PC-3 (cell line): ENCODE data around the gene KIAA1217. TPM values are rescaled to one million over a fixed set of nuclear protein-coding genes. Genes with fewer than 3 reads are reported as not detected.

ENCODE experiments used
- ATAC-seq: fragments of 200-7000 bp; cut with Tn5 transposase; 2 replicates; pipeline ENCODE4 v1.9.1; 2020; ENCODE audit warnings: mild to moderate bottlenecking, moderate library complexity
- BruUV-seq: library from RNA; stranded (reverse); fragments of 400-500 nt; replicated peaks from 2 replicates; lab custom pipeline; 2021; lab: Mats Ljungman, UMichigan
- CTCF ChIA-PET: fragments of 300-600 bp; sonication (Branson Sonifier 250); formaldehyde crosslinking; loops from one replicate; lab custom pipeline; 2022; ENCODE audit warnings: antibody characterized with exemption; lab: Charles Lee
- POLR2A ChIA-PET: fragments of 300-600 bp; sonication (Branson Sonifier 250); formaldehyde crosslinking; loops from one replicate; lab custom pipeline; 2022; ENCODE audit warnings: antibody characterized with exemption; ENCODE audit not compliant: unreplicated experiment; lab: Charles Lee
- DNase-seq: peaks from one replicate; pipeline ENCODE4 v3.0.0-alpha.2; 2015
- H2AFZ ChIP-seq: fragments of 300-600 bp; sonication (generic); 2 replicates; pipeline ENCODE4 v1.6.0; 2016; ENCODE audit warnings: antibody characterized with exemption, low read length
- H3F3A ChIP-seq: fragments of 300-600 bp; sonication (generic); one replicate; pipeline ENCODE4 v1.6.0; 2017; ENCODE audit warnings: antibody characterized with exemption, low read length, control low read depth, mild to moderate bottlenecking; ENCODE audit not compliant: unreplicated experiment
- H3K27ac ChIP-seq: fragments of 300-600 bp; sonication (generic); 2 replicates; pipeline ENCODE4 v1.5.1; 2016; ENCODE audit warnings: mild to moderate bottlenecking, low read length
- H3K27me3 ChIP-seq: fragments of 300-600 bp; sonication (generic); 2 replicates; pipeline ENCODE4 v1.6.1; 2016; ENCODE audit warnings: low read length, mixed read lengths
- H3K36me3 ChIP-seq: fragments of 300-600 bp; sonication (generic); 2 replicates; pipeline ENCODE4 v1.6.1; 2016; ENCODE audit warnings: low read depth, mixed run types, low read length, mixed read lengths
- H3K4me1 ChIP-seq: fragments of 300-600 bp; sonication (generic); 2 replicates; pipeline ENCODE4 v1.5.1; 2016; ENCODE audit warnings: low read length; ENCODE audit not compliant: insufficient read depth
- H3K4me2 ChIP-seq: fragments of 300-600 bp; sonication (generic); 2 replicates; pipeline ENCODE4 v1.6.0; 2016; ENCODE audit warnings: low read length
- H3K4me3 ChIP-seq: fragments of 300-600 bp; sonication (generic); 2 replicates; pipeline ENCODE4 v1.5.1; 2016; ENCODE audit warnings: mild to moderate bottlenecking, low read length, mixed read lengths
- H3K79me2 ChIP-seq: fragments of 300-600 bp; sonication (generic); 2 replicates; pipeline ENCODE4 v1.6.1; 2017; ENCODE audit warnings: low read length, mixed read lengths
- H3K9ac ChIP-seq: fragments of 300-600 bp; sonication (generic); 2 replicates; pipeline ENCODE4 v1.6.0; 2016; ENCODE audit warnings: mild to moderate bottlenecking, low read length
- H3K9me2 ChIP-seq: fragments of 300-600 bp; sonication (generic); replicated peaks from 2 replicates; pipeline ENCODE4 v1.6.1; 2016; ENCODE audit warnings: mixed run types, low read length, mixed read lengths
- H3K9me3 ChIP-seq: fragments of 300-600 bp; sonication (generic); 2 replicates; pipeline ENCODE4 v1.6.1; 2016; ENCODE audit warnings: low read length, mixed read lengths
- H4K20me1 ChIP-seq: fragments of 300-600 bp; sonication (generic); 2 replicates; pipeline ENCODE4 v1.6.1; 2016; ENCODE audit warnings: low read length, mixed read lengths
- CTCF ChIP-seq: fragments of 300-600 bp; sonication (generic); conservative IDR thresholded peaks from 2 replicates; pipeline ENCODE4 v1.5.1; 2017; ENCODE audit warnings: antibody characterized with exemption, low read depth, mild to moderate bottlenecking, low read length
- EZH2 ChIP-seq: fragments of 300-600 bp; sonication (generic); IDR thresholded peaks from one replicate; pipeline ENCODE4 v1.6.1; 2017; ENCODE audit warnings: antibody characterized with exemption, mild to moderate bottlenecking, low read length; ENCODE audit not compliant: unreplicated experiment
- EZH2phosphoT487 ChIP-seq: fragments of 300-600 bp; sonication (generic); IDR thresholded peaks from 2 replicates; pipeline ENCODE4 v1.6.1; 2018; ENCODE audit warnings: mild to moderate bottlenecking, antibody characterized with exemption, low read length, borderline replicate concordance
- intact Hi-C: fragments of 100-400 bp; cut with micrococcal nuclease; formaldehyde crosslinking; loops from 2 replicates; pipeline ENCODE4 v1.9.0; 2023
- total RNA-seq: library from RNA; depleted of rRNA; stranded (reverse); fragments of >200 nt; gene quantifications from 2 replicates; pipeline ENCODE4 v1.2.3, GENCODE V29; 2014

KIAA1217 gene
- total RNA-seq, 1 experiment from 2014 or later: 16.0 TPM

- H3K9me2 ChIP-seq: no peaks in the 10 kb centered on the region
- H3F3A ChIP-seq: no peaks in the 10 kb centered on the region
- H4K20me1 ChIP-seq: no peaks in the 10 kb centered on the region
- no TSS peak for BruUV-seq
- no peak overlapping the region for H3K4me3 ChIP-seq
- peaks cover 12% of the 10 kb centered on the region for H3K4me1 ChIP-seq
- H3K79me2 ChIP-seq: no peaks in the 10 kb centered on the region
- ChIA-PET CTCF (no interaction called here), POLR2A (no interaction called here)
- ATAC-seq (no peak; the same call in 1 of the 2 replicates), DNase-seq (no peak)
- intact Hi-C loops: no loop called here
- no peaks in the 10 kb centered on the region for H3K27me3 ChIP-seq
- peak overlapping the region; percentile 32; the same call in 1 of the 2 replicates for H3K27ac ChIP-seq
- H3K4me2 ChIP-seq: 0 out of 2 replicates have a peak overlapping the region, but pooled peaks have one; percentile 26
- no peaks in the 10 kb centered on the region for H3K9me3 ChIP-seq
- no peaks in the 10 kb centered on the region for H3K36me3 ChIP-seq
- TF ChIP-seq CTCF (no peak), EZH2 (no peak), EZH2phosphoT487 (no peak)
- no peak overlapping the region for H3K9ac ChIP-seq
- no peak overlapping the region for H2AFZ ChIP-seq
These were observed 174.2 kb downstream of the KIAA1217 start for GRCh38 chr10:24382979-24383663.

- TF ChIP-seq EZH2 (no peak), CTCF (peak; percentile 63)
- intact Hi-C loops: no loop called here
- Histone ChIP-seq H4K20me1 (no peaks in the 10 kb centered on the region), H3F3A (no peaks in the 10 kb centered on the region), H3K27me3 (no peaks in the 10 kb centered on the region), H3K4me3 (no peak overlapping the region), H3K4me2 (peak overlapping the region; percentile 66), H3K9ac (peak overlapping the region; percentile 61), H3K9me2 (no peaks in the 10 kb centered on the region), H3K79me2 (no peaks in the 10 kb centered on the region), H3K4me1 (peaks cover 12% of the 10 kb centered on the region), H3K27ac (peak overlapping the region; percentile 74), H2AFZ (peak overlapping the region; percentile 79), H3K36me3 (no peaks in the 10 kb centered on the region), H3K9me3 (no peaks in the 10 kb centered on the region)
- no TSS peak for BruUV-seq
- CTCF ChIA-PET: no interaction called here
- peak; percentile 98 for ATAC-seq
- DNase-seq: peak; percentile 93
- POLR2A ChIA-PET: no interaction called here
These were observed 174.8 kb downstream of the KIAA1217 start for GRCh38 chr10:24383681-24384106.

GRCh38 chr10:24384954-24385353 lies 176.0 kb downstream of the KIAA1217 start:
- POLR2A ChIA-PET: no interaction called here
- no peak overlapping the region for H3K27ac ChIP-seq

More at GRCh38 chr10:24384954-24385353, 176.0 kb downstream of the KIAA1217 start:
- Histone ChIP-seq H2AFZ (no peak overlapping the region), H3K79me2 (no peaks in the 10 kb centered on the region), H3F3A (no peaks in the 10 kb centered on the region), H3K27me3 (no peaks in the 10 kb centered on the region), H3K9me2 (no peaks in the 10 kb centered on the region), H3K36me3 (no peaks in the 10 kb centered on the region), H3K4me1 (peaks cover 12% of the 10 kb centered on the region), H3K4me3 (no peak overlapping the region), H3K4me2 (no peak overlapping the region), H3K9ac (no peak overlapping the region), H3K9me3 (no peaks in the 10 kb centered on the region), H4K20me1 (no peaks in the 10 kb centered on the region)
- DNase-seq (no peak), ATAC-seq (no peak)
- CTCF ChIA-PET: no interaction called here
- intact Hi-C loops: no loop called here
- no peak for TF ChIP-seq EZH2
- no peak for TF ChIP-seq EZH2phosphoT487
- no peak for TF ChIP-seq CTCF
- no TSS peak for BruUV-seq
